ENCODE measurements around the gene EYA4.
"Not testable (repeated sequence)": the region's sequence is repeated elsewhere in the genome, so short reads cannot be mapped to it uniquely, and the experiment has no call there.

Gene EYA4

DNA sequence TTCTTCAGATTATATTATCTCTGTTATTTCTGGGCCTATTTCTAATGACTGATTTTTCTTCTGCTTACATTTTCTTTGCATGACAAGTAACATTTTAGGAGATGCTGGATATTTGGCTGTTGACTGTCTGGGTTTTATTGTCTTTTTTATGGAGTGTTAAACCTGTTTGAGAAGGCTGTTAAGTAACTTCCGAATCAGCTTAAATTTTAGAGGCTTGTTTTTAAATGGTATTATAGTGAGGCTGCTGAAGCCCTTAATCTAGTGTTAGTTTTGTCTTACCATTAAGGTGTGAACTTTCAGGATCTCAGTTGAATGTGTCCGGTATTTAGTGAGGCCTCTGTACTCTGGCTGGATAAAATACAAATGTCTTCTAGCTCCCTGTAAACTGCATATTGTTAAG, 109.8 kb downstream of the EYA4 start:
- no peak for DNase-seq (ENCODE audit: low spot score)

GRCh38 chr6:133352046-133352445, 110.9 kb downstream of the EYA4 start:
- no peak for DNase-seq (ENCODE audit: low spot score)

DNA sequence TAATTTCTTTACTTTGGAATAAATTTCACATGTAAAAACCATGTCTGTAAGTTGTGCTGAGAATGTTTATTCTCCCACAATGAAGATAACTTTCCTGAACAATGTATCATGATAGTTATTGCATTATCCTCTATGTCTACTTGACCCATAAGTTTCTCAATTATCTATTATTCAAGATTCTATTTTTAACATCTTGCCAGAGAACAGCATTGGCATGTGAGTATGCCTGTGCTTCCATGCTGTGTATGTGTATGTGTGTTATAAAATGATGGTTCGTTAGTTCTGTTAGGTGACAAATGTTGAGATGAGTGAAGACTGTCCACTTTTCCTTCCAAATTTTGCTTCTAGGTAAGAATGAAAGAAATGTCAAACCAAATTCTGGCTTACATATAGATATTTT, 111.9 kb downstream of the EYA4 start:
- no peak for DNase-seq (ENCODE audit: low spot score)

DNA sequence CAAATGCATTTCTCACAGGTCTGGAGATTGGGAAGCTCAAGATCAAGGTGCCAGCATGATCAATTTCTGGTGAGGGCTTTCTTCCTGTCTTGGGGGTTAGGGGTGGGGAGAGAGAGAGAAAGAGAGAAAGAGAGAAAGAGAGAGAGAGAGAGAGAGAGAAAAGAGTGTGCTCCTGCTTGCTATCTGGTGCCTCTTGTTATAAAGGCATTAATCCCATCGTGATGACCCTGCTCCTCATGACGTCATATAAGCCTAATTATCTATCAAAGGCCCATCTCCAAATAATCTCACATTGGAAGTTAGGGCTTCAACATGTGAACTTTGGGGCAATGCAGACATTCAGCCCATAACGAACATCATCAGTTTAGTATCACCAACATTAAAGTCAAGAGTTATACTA, 114.8 kb downstream of the EYA4 start:
- DNase-seq (ENCODE audit: low spot score): no peak

GRCh38 chr6:133358574-133359150, 117.5 kb downstream of the EYA4 start:
- no peak for DNase-seq (ENCODE audit: low spot score)

DNA sequence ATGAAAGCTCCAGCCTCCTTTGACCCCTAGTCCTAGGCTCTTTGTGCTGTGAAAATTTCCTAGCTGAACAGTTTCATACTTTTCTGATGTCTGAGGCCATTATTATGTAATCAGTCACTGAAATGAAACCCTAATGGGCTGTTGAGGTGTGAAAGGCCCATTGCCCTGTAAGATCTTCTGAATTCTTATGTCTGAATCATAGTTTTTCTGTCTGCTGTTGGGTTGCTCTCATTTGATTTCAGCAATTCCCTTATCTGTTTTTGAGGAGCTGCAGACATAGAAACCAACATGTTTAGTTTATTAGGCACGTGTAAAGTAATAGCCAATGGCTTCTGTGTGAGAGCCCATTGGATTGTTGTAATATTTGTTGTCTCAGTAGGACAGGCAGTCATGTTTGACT, 118.1 kb downstream of the EYA4 start:
- no peak for DNase-seq (ENCODE audit: low spot score)

DNA sequence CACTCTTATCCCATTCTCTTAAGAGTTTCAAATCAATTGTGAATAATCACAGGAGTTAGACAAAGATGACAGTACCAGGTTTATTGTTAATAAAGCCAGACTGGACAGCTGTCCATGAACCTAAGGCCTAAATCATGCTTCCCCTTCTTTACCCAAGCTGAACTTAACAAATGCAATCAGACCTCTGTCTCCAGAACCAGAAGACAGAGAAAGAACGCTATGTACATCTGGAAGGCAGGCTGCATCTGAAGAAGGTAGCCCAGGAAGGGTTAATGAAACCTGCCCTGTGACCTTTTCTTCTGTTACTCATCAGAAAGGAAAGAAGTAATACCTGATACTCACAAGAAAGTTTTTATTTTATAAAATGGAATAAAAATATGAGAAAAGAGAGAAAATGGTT, 118.6 kb downstream of the EYA4 start:
- no peak for DNase-seq (ENCODE audit: low spot score)

GRCh38 chr6:133360194-133360593, 119.0 kb downstream of the EYA4 start:
- no peak for DNase-seq (ENCODE audit: low spot score)

DNA sequence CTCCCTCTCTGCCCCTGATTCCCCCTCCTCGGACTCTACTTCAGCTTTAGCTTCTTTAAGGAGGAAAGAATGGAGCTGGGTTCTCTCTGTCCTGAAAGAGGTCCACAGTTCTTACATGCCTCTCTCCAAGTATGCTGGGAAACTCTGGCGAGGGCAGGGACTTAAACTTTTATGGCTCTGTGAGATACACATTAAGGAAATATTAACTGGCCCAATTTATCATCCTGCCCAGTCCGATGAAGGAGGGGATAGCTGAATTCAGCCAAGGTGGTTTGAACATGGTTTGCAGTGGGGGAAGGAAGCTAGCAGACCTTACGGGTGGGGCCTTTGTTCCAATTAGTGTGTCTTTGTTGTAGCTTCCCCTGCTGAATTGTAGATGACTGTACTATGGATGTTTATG, 121.7 kb downstream of the EYA4 start:
- DNase-seq (ENCODE audit: low spot score): no peak

- no peak for DNase-seq (ENCODE audit: low spot score)
Observed at GRCh38 chr6:133368664-133369063, 127.5 kb downstream of the EYA4 start.

GRCh38 chr6:133369773-133370272, 128.7 kb downstream of the EYA4 start:
- DNase-seq (ENCODE audit: low spot score): no peak

GRCh38 chr6:133376743-133377142, 135.6 kb downstream of the EYA4 start:
- DNase-seq (ENCODE audit: low spot score): no peak

DNA sequence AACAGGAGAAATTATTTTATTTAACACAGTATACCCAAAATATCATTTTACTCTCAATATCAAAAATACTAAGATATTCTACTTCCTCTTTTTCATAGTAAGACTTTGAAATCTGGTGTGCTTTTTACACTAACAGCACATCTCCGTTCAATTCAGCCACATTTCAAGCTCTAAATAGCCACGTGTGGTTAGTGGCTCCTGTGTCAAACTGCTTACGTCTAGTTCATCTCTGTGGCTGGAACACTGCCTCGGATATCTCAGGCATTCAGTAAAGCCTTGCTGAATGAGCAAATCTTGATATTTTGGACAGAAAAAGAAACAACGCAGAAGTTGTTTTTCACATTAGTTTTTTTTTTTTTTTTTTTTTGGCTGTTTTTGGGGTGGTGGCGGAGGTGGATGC, 136.1 kb downstream of the EYA4 start:
- DNase-seq (ENCODE audit: low spot score): no peak

DNA sequence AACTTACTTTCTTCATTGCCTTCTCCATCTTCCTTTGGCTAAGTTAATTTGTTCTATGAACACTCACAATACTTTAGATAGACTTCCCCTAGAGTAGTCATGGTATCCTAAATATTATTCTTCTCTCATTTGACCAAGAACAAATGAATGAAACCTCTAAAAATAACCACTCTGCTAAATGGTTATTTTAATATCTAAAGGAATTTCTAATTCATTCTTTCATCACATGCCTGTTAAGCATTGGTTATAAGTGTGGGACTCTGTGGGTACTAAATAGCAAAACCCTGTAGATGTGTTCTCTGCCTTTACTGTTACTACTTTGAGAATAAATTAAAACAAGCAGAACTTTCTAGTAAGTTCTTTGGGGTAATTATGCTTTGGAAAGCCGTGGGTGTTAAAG, 138.9 kb downstream of the EYA4 start:
- no peak for DNase-seq (ENCODE audit: low spot score)

DNA sequence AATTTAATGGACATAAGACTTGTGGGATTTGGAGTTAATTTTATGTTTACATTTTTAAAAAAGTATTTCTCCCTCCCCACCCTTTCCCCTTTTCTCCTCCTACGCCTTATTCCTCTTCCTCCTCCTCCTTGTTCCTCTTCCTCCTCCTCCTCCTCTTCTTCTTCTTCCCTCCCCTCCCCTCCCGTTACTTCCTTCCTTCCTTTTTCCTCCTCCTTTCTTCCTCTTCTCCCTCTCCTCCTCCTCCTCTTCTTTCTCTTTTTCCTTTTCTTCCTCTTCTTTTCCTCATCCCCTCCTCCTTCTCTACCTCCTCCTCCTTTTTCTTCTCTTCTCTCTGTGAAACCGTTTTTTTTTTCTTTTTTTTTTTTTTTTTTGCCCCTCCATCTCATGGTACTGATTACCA, 139.6 kb downstream of the EYA4 start:
- DNase-seq (ENCODE audit: low spot score): no peak

- no peak for DNase-seq (ENCODE audit: low spot score)
Observed at GRCh38 chr6:133388731-133389130, 147.6 kb downstream of the EYA4 start.

DNA sequence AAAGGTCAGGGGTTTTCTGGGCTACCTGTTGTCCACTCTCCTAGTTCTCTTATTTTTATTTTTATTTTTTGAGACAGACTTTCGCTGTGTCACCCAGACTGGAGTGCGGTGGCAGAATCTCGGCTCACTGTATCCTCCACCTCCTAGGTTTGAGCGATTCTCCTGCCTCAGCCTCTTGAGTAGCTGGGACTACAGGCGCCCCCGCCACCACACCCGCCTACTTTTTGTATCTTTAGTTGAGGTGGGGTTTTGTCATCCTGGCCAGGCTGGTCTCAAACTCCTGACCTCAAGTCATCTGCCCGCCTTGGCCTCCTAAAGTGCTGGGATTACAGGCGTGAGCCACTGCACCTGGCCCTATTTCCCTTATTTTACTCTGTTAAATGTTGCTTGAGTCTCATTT, 149.0 kb downstream of the EYA4 start:
- no peak for DNase-seq (ENCODE audit: low spot score)

DNA sequence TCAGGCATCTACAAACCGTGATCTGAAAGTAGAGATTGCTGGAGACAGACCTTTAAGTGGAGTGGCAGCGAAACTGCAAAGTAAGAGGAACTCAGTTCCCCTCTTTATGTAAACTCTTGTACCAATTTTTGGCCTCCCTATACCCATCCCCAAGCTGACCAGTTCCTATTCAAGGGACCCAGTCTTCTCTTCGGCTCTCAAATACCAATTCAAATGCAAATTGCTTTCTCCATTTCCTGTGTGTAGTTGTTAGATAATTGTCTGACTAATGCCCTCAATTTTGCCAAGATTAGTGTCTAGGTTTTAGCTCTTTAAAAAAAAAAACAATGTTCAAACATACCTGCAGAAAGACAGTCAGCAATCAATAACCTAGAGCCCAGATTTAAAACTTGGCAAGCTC, 150.9 kb downstream of the EYA4 start:
- DNase-seq (ENCODE audit: low spot score): no peak

- no peak for DNase-seq (ENCODE audit: low spot score)
Observed at GRCh38 chr6:133392641-133393040, 151.5 kb downstream of the EYA4 start.

DNA sequence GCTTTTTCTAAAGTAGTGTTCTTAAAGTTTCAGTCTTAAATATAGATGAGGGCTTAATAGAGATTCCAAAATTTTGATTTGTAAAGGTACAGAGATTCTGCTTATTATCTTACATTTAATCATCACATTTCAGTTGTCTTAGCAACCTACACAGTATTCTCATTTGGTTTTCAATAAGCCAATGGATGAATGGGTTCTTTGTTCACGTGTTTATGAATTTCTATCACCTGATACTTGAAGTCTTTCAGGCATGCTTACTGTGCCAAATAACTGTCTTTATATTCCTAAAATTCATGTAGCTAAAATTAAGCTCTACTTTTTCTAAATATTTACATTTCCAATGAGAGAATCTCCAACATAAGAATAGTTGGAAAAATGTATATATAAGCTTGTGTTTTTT, 152.7 kb downstream of the EYA4 start:
- DNase-seq (ENCODE audit: low spot score): no peak

DNA sequence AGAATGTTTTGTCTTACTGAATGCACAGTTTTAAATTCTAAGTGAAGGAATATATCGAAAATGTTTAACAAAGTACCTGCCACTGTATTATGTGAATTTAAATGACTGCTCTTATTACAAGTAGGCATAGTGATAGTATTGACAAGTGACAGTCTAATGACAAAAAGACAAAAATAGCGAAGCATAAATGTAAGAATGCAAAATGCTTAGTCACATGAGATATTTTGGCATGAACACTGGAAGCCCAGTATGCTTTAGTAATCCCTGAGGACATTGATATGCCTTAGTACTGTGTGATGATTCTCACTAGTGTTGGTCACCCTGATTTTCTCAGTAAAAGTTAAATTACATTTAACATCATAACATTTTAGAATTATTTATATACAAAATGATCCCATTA, 153.5 kb downstream of the EYA4 start:
- DNase-seq (ENCODE audit: low spot score): no peak

GRCh38 chr6:133396233-133396983, 155.3 kb downstream of the EYA4 start:
- no peak for DNase-seq (ENCODE audit: low spot score)

DNA sequence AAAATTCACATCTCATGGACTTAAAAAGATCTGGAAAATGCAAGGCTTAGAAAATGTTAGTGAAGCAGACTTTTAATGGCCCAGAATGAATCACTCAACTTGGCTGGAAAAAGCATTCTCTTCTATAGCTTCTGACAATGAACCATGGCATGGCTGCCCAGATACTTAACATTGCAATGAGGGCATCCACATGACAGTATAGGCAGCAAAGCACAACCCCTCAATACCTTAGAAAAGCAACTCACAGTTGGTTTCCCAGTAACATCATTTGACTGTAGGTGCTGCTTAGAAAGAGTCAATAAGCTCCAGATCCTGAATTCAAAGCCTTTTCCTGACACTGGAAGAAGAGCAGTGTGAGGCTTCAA, 155.8 kb downstream of the EYA4 start:
- DNase-seq (ENCODE audit: low spot score): no peak

GRCh38 chr6:133397601-133398000, 156.4 kb downstream of the EYA4 start:
- not testable (repeated sequence) for DNase-seq (ENCODE audit: low spot score)

Measured in kidney capillary endothelial cell (primary cell).